RWPE1 (cell line): ENCODE results near the gene LCNL1.

ENCODE experiments used
- CTCF ChIA-PET: fragments of 350-600 bp; sonication (Branson Sonifier 250); formaldehyde crosslinking; extraction: SDS; loops from one replicate; lab custom pipeline; 2021; lab: Yijun Ruan, JAX
- POLR2A ChIA-PET: fragments of 400-600 bp; formaldehyde crosslinking; extraction: SDS; loops from one replicate; lab custom pipeline; 2020; ENCODE audit warnings: antibody characterized with exemption; ENCODE audit not compliant: low non-redundant PET; lab: Yijun Ruan, JAX
- DNase-seq: peaks from one replicate; pipeline ENCODE4 v3.0.0; 2012; ENCODE audit warnings: low spot score
- H3K27ac ChIP-seq: fragments of 450-650 bp; 2 replicates; pipeline ENCODE4 v1.5.1; 2017
- CTCF ChIP-seq: fragments of 450-650 bp; conservative IDR thresholded peaks from 2 replicates; pipeline ENCODE4 v1.5.1; 2017; ENCODE audit warnings: low read depth, mild to moderate bottlenecking

LCNL1 gene

GRCh38 chr9:136954270-136955083 lies 28.3 kb upstream of the LCNL1 start:
- no peak for DNase-seq
- no peak overlapping the region for H3K27ac ChIP-seq
- POLR2A ChIA-PET = interaction anchor here (0.6 kb wide), 1 partner anchor 70 kb away, joined by 3 read pairs; no protein-coding TSS in a partner anchor
- TF ChIP-seq CTCF = no peak
- CTCF ChIA-PET = interaction anchor here (0.6 to 1.1 kb wide), 3 partner anchors 13 to 75 kb away, joined by 3 to 4 read pairs (median 3); no protein-coding TSS in a partner anchor

GRCh38 chr9:136955202-136955942 lies 27.4 kb upstream of the LCNL1 start:
- H3K27ac ChIP-seq = no peak overlapping the region
- ChIA-PET POLR2A (interaction anchor here (0.6 kb wide), 1 partner anchor 69 kb away, joined by 3 read pairs; no protein-coding TSS in a partner anchor), CTCF (interaction anchor here (1.1 kb wide), 1 partner anchor 74 kb away, joined by 3 read pairs; no protein-coding TSS in a partner anchor)
- no peak for DNase-seq
- TF ChIP-seq CTCF = no peak

- no peak for DNase-seq
- ChIA-PET CTCF (interaction anchor here (0.6 kb wide), 1 partner anchor 1528 kb away, joined by 3 read pairs; no protein-coding TSS in a partner anchor), POLR2A (no interaction called here)
- no peak for TF ChIP-seq CTCF
- no peak overlapping the region for H3K27ac ChIP-seq
These were observed 26.9 kb upstream of the LCNL1 start for GRCh38 chr9:136955943-136956335.

GRCh38 chr9:136956604-136957003 lies 26.2 kb upstream of the LCNL1 start:
- ChIA-PET CTCF (interaction anchor here (0.6 kb wide), 1 partner anchor 1529 kb away, joined by 3 read pairs; no protein-coding TSS in a partner anchor), POLR2A (no interaction called here)
- no peak for TF ChIP-seq CTCF
- H3K27ac ChIP-seq = no peak overlapping the region
- DNase-seq = no peak

- POLR2A ChIA-PET = no interaction called here
- no peak for TF ChIP-seq CTCF
- no peak overlapping the region for H3K27ac ChIP-seq
- CTCF ChIA-PET = no interaction called here
- no peak for DNase-seq
These were observed 25.3 kb upstream of the LCNL1 start for GRCh38 chr9:136957461-136957860.

- ChIA-PET POLR2A (no interaction called here), CTCF (interaction anchor here (1.4 kb wide), 1 partner anchor 71 kb away, joined by 4 read pairs; no protein-coding TSS in a partner anchor)
- no peak for TF ChIP-seq CTCF
- no peak overlapping the region for H3K27ac ChIP-seq
- no peak for DNase-seq
These were observed 24.9 kb upstream of the LCNL1 start for GRCh38 chr9:136957901-136958300.
